OCI-LY3 (cell line): Measurements from ENCODE around the gene SLC37A1.

Source experiments
- CTCF ChIP-seq: fragments of 200-600, 300-600 bp; sonication (generic); IDR thresholded peaks from 2 replicates; pipeline ENCODE4 v1.5.1; 2014; ENCODE audit warnings: antibody characterized with exemption, low read length, low read depth
- EZH2phosphoT487 ChIP-seq: fragments of 200-600 bp; shearing (Covaris generic); IDR thresholded peaks from 2 replicates; pipeline ENCODE4 v1.6.1; 2018; ENCODE audit warnings: antibody characterized with exemption, mixed run types, low read depth

GRCh38 chr21:42560517-42561179 lies 47.0 kb downstream of the SLC37A1 start:
- TF ChIP-seq CTCF (no peak), EZH2phosphoT487 (no peak)
